CD4-positive, alpha-beta T cell (primary cell): ENCODE data around the gene PEDS1. TPM values are rescaled to one million over a fixed set of nuclear protein-coding genes. Genes with fewer than 3 reads are reported as not detected.

Source experiments
- ATAC-seq: fragments of 200-7000 bp; cut with Tn5 transposase; one replicate; pipeline ENCODE4 v1.10.0; 2022; ENCODE audit warnings: mild to moderate bottlenecking; ENCODE audit not compliant: poor library complexity
- CTCF ChIA-PET: fragments of 350-600 bp; sonication (Branson Sonifier 250); formaldehyde crosslinking; loops from one replicate; lab custom pipeline; 2021; ENCODE audit warnings: antibody characterized with exemption, inconsistent platforms; lab: Charles Lee
- POLR2A ChIA-PET: fragments of 350-600 bp; sonication (Branson Sonifier 250); formaldehyde crosslinking; loops from one replicate; lab custom pipeline; 2021; ENCODE audit warnings: antibody characterized with exemption, inconsistent platforms; lab: Charles Lee
- DNase-seq, 14 experiments: peaks; one replicate each; pipeline ENCODE4 v3.0.0-alpha.2; 2013 to 2020; ENCODE audit warnings: mixed read lengths in 2 of 14
- H3K27ac ChIP-seq, 2 donors: one replicate each; pipeline versions ENCODE4 v1.5.1 to v1.7.0; 2013; ENCODE audit warnings: low read length in 2 of 2, low read depth in 1 of 2, mild to moderate bottlenecking in 1 of 2
- H3K27me3 ChIP-seq, 2 experiments: 1 replicate in 1 of 2; 2 replicates in 1 of 2; pipeline versions ENCODE4 v1.6.1 to v1.7.0; 2013; ENCODE audit warnings: low read length in 2 of 2, control low read depth in 1 of 2, mild to moderate bottlenecking in 1 of 2, moderate library complexity in 1 of 2; ENCODE audit not compliant: insufficient read depth in 2 of 2, control insufficient read depth in 1 of 2
- H3K36me3 ChIP-seq: one replicate; pipeline ENCODE4 v1.6.1; 2013; ENCODE audit warnings: low read length, control low read depth; ENCODE audit not compliant: insufficient read depth
- H3K4me1 ChIP-seq: one replicate; pipeline ENCODE4 v1.6.1; 2013; ENCODE audit warnings: low read length, control low read depth; ENCODE audit not compliant: insufficient read depth
- H3K4me3 ChIP-seq: one replicate; pipeline ENCODE4 v1.5.1; 2013; ENCODE audit warnings: mild to moderate bottlenecking, low read length, moderate library complexity
- H3K9me3 ChIP-seq, 2 experiments: 1 replicate in 1 of 2; 2 replicates in 1 of 2; pipeline versions ENCODE4 v1.6.1 to v1.7.0; 2013; ENCODE audit warnings: low read length in 2 of 2, mild to moderate bottlenecking in 2 of 2, control low read depth in 1 of 2, moderate library complexity in 1 of 2; ENCODE audit not compliant: control insufficient read depth in 1 of 2, insufficient read depth in 1 of 2
- H3K27ac Mint-ChIP-seq: one replicate; pipeline ENCODE4 v1.8.0; 2020; ENCODE audit warnings: mixed read lengths
- H3K27me3 Mint-ChIP-seq: one replicate; pipeline ENCODE4 v1.8.0; 2021; ENCODE audit warnings: mixed read lengths
- H3K36me3 Mint-ChIP-seq: one replicate; pipeline ENCODE4 v1.8.0; 2021; ENCODE audit warnings: low read depth, mixed read lengths
- H3K4me1 Mint-ChIP-seq: one replicate; pipeline ENCODE4 v1.8.0; 2021; ENCODE audit warnings: low read depth, mixed read lengths
- H3K4me3 Mint-ChIP-seq: one replicate; pipeline ENCODE4 v1.8.0; 2020; ENCODE audit warnings: mild to moderate bottlenecking, mixed read lengths
- H3K9me3 Mint-ChIP-seq: one replicate; pipeline ENCODE4 v1.8.0; 2020; ENCODE audit warnings: mixed read lengths
- CTCF ChIP-seq: fragments of 200-600 bp; IDR thresholded peaks from one replicate; pipeline ENCODE4 v1.8.0; 2022; ENCODE audit warnings: antibody characterized with exemption, mild to moderate bottlenecking
- intact Hi-C, 2 experiments: fragments of 100-400 bp; cut with DNase I in 1 of 2; cut with micrococcal nuclease in 1 of 2; formaldehyde crosslinking; loops; one replicate each; pipeline versions ENCODE4 v1.15.1 to v1.9.0; 2023 to 2025; cut with DNase I, micrococcal nuclease
- total RNA-seq, 174 experiments: library from RNA in 2 of 174; stranded (reverse) in 2 of 174; gene quantifications; one replicate each; pipeline ENCODE4 v1.2.3 and lab custom pipeline; 2021 to 2026

Gene PEDS1
- total RNA-seq, 2 experiments from 2014 or later, result 21.3 to 21.9 TPM

GRCh38 chr20:50152394-50153152 is 950 bp downstream of the PEDS1 start:
- H3K9me3 Mint-ChIP-seq, result no peaks in the 10 kb centered on the region
- TF ChIP-seq CTCF, result no peak
- H3K4me3 ChIP-seq, result peak overlapping the region; percentile 96
- H3K4me1 Mint-ChIP-seq, result peaks cover 62% of the 10 kb centered on the region
- H3K27me3 ChIP-seq, result no peaks in the 10 kb centered on the region
- POLR2A ChIA-PET, result interaction anchor here (0.8 to 3.3 kb wide), 15 partner anchors 7 to 806 kb away, joined by 3 to 44 read pairs (median 7); partner anchors contain the start of genes ADNP, CEBPB, DPM1 and MOCS3
- peak overlapping the region; percentile 99 for H3K27ac Mint-ChIP-seq
- H3K27me3 Mint-ChIP-seq, result no peaks in the 10 kb centered on the region
- peaks cover 60% of the 10 kb centered on the region for H3K4me1 ChIP-seq
- peak in 1 of 14 experiments; percentile 16 for DNase-seq
- H3K27ac ChIP-seq, result peak overlapping the region; percentile 70 to 75
- H3K36me3 Mint-ChIP-seq, result peaks cover 33% of the 10 kb centered on the region
- H3K9me3 ChIP-seq, result no peaks in the 10 kb centered on the region
- CTCF ChIA-PET, result interaction anchor here (0.6 to 3.4 kb wide), 10 partner anchors 13 to 1095 kb away, joined by 3 to 36 read pairs (median 5); partner anchors contain the start of gene UBE2V1
- H3K4me3 Mint-ChIP-seq, result peak overlapping the region; percentile 84
- H3K36me3 ChIP-seq, result peaks cover 9% of the 10 kb centered on the region
- intact Hi-C loops, result loop anchor here in 1 of 2 experiments (1.0 to 2.0 kb wide), 3 partner anchors 38 to 358 kb away; partner anchors contain the start of genes CEBPB, PTPN1 and UBE2V1
- ATAC-seq, result no peak

- Mint-ChIP-seq H3K4me3 (peak overlapping the region; percentile 84), H3K9me3 (no peaks in the 10 kb centered on the region), H3K4me1 (peaks cover 76% of the 10 kb centered on the region), H3K27ac (peak overlapping the region; percentile 99), H3K27me3 (no peaks in the 10 kb centered on the region), H3K36me3 (peaks cover 45% of the 10 kb centered on the region)
- no peaks in the 10 kb centered on the region for H3K27me3 ChIP-seq
- H3K36me3 ChIP-seq, result peaks cover 9% of the 10 kb centered on the region
- no peak for TF ChIP-seq CTCF
- ChIA-PET POLR2A (interaction anchor here (0.9 kb wide), 1 partner anchor 30 kb away, joined by 3 read pairs; no protein-coding TSS in a partner anchor), CTCF (interaction anchor here (0.8 to 3.4 kb wide), 2 partner anchors 30 kb away, joined by 3 to 36 read pairs; no protein-coding TSS in a partner anchor)
- intact Hi-C loops, result no loop called here
- DNase-seq (no peak), ATAC-seq (no peak)
- H3K4me1 ChIP-seq, result peaks cover 74% of the 10 kb centered on the region
- no peaks in the 10 kb centered on the region for H3K9me3 ChIP-seq
- peak overlapping the region; percentile 9 to 23 for H3K27ac ChIP-seq
- no peak overlapping the region for H3K4me3 ChIP-seq
Observed at GRCh38 chr20:50151034-50151743, 2.3 kb downstream of the PEDS1 start.

- POLR2A ChIA-PET, result interaction anchor here (0.7 to 4.0 kb wide), 4 partner anchors 20 to 35 kb away, joined by 3 to 47 read pairs (median 4); partner anchors contain the start of gene UBE2V1
- intact Hi-C loops, result no loop called here
- H3K27ac Mint-ChIP-seq, result peak overlapping the region; percentile 99
Observed at GRCh38 chr20:50149481-50150254, 3.9 kb downstream of the PEDS1 start.

More at GRCh38 chr20:50149481-50150254, 3.9 kb downstream of the PEDS1 start:
- peaks cover 81% of the 10 kb centered on the region for H3K4me1 Mint-ChIP-seq
- H3K36me3 Mint-ChIP-seq, result peaks cover 48% of the 10 kb centered on the region
- Histone ChIP-seq H3K36me3 (peaks cover 9% of the 10 kb centered on the region), H3K9me3 (no peaks in the 10 kb centered on the region), H3K4me3 (no peak overlapping the region), H3K27ac (peak overlapping the region; percentile 29 to 34), H3K27me3 (no peaks in the 10 kb centered on the region), H3K4me1 (peaks cover 85% of the 10 kb centered on the region)
- H3K4me3 Mint-ChIP-seq, result peak overlapping the region; percentile 51
- CTCF ChIA-PET, result interaction anchor here (3.0 kb wide), 1 partner anchor 29 kb away, joined by 12 read pairs; no protein-coding TSS in a partner anchor
- H3K27me3 Mint-ChIP-seq, result no peaks in the 10 kb centered on the region
- DNase-seq (no peak), ATAC-seq (no peak)
- no peak for TF ChIP-seq CTCF
- H3K9me3 Mint-ChIP-seq, result no peaks in the 10 kb centered on the region
